Testis (tissue), 2 donors: ENCODE measurements around the gene ATG7.

Experiments
- CTCF ChIP-seq, 3 experiments: fragments of 450-650 bp in 2 of 3; fragments of 200-600 bp in 1 of 3; sonication (generic) in 1 of 3; IDR thresholded peaks; one replicate each; pipeline ENCODE4 v1.5.1; 2016 to 2019; ENCODE audit warnings: antibody characterized with exemption in 3 of 3, mild to moderate bottlenecking in 2 of 3, moderate library complexity in 1 of 3
- POLR2A ChIP-seq: fragments of 450-650 bp; IDR thresholded peaks from one replicate; pipeline ENCODE4 v1.6.1; 2017; ENCODE audit warnings: antibody characterized with exemption, mild to moderate bottlenecking, moderate library complexity

GRCh38 chr3:11554666-11555065, 282.5 kb downstream of the ATG7 start:
- no peak for TF ChIP-seq CTCF (IDR thresholded peaks at IDR 0.05)
- TF ChIP-seq POLR2A, result no peak
